NCI-H226 (cell line): ENCODE results near the gene UGT1A9.
A peak's percentile ranks its signal among the peaks of the same experiment; 100 is the strongest.

Experiments used
- DNase-seq: peaks from one replicate; pipeline ENCODE4 v3.0.0-alpha.2; 2015

Gene UGT1A9

DNA sequence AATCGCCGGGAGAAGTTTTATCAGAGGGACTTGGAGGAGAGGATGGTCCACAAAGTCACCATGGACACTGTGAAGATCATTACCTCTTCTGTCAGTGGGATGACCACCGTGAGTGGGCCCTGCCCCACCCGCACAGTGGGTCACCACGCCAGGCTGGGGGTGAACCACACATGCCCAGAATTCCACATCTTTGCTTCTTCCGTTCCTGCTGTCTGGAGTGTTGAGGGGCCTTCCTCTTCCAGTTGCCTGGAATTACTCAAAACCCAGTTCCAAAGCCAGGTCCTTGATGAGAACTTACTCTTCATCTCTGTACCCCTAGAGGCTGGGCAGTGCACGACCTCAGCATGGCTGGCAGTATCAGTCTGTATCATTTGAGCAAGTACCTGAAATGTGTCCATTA, 128.5 kb downstream of the UGT1A9 start:
- DNase-seq = no peak

- DNase-seq = peak; percentile 36
Observed at GRCh38 chr2:233801357-233802131, 129.8 kb downstream of the UGT1A9 start.

DNA sequence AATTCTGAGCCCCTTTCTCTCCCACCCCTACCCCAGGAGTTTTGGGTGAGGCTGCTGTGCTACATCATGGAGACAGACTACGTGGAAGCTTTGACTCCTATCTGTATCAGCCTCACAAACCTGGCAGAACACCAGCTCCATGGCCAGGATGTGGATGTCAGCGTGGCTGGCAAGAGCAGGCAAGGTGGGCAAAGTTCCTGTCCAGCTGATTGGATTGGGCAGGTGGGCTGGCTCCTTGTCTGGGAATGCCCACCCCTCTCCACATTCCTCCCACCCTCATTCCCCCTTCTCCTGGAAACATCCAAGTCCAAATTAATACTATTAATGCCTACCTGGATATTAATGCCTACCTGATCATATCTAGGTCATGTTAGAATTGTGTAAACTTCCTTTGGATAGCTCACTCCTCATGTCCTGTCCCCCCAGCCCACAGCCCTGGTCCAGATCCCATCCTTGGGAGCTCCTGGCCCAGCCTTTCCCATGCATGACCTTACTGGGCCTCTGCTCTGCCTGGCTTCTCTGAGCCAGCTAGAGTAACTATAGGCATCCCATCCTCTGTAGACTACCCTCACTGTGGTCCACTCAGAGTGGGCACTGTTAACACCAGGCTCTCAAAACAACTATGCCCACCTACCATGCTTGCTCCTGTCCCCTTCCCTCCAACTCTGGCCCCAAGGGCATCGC, 130.6 kb downstream of the UGT1A9 start:
- DNase-seq = no peak

GRCh38 chr2:233803292-233803911, 131.7 kb downstream of the UGT1A9 start:
- DNase-seq = no peak

- DNase-seq = no peak
Observed at GRCh38 chr2:233803994-233804393, 132.3 kb downstream of the UGT1A9 start.

GRCh38 chr2:233807215-233807865, 135.6 kb downstream of the UGT1A9 start:
- no peak for DNase-seq

DNA sequence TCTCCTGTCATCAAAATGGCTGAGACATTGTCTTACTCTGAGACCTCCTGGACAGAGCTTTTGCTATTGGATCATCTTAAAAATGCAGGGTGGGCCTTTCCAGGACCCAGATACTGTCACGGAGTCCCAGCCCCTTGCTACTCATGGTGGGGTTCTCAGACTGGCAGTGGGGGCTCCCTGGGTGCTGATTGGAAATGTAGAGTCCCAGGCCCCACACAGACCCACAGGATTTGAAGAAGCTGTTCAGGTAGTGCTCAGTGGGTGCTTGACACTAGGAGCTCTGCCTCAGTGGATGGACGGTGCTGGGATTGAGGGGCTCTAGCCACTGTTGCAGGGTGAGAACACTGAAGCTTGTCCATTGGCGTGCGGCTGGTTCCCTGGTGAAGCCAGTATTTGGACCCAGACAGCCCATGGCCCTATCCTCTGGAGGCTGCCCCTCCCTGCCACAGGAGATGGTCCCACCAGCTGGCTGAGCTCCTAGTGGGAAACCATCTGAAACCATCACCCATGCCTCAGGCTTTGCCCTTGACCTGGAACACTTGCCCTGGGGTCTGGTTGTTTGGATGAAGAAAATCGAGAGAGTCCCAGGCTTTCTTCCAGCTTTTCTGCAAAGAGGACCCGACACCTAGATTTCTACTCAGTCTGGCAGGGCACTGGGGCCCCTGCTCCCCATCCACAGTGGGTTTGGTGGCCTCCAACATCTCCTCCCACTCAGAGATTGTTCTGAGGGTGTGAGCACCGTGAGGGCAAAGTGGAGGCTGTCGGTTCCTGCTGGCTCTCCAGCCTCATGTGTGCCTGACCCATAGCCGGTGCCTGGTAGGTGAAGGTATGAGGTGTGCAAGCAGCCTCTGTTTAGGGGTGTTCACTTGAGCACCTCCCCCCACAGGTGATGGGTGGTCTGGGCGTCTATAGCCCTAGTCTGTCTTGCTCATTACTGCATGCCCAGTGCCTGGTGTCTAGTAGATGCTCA, 136.6 kb downstream of the UGT1A9 start:
- DNase-seq = no peak

DNA sequence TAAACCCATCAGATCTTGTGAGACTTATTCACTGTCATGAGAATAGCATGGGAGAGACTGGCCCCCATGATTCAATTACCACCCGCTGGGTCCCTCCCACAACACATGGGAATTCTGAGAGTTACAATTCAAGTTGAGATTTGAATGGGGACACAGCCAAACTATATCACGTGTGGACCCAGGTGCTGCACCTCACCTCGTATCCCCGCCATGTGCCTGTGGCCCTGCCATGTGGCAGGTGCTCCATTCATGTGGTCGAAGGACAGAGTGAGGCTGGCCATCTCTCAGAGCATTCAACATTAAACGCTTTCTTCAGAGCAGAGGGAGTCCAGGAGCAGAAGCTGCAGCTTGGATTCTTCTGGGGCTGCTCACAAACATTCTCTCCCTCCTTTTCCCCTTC, 138.7 kb downstream of the UGT1A9 start:
- no peak for DNase-seq

- no peak for DNase-seq
Observed at GRCh38 chr2:233811087-233811486, 139.4 kb downstream of the UGT1A9 start.

GRCh38 chr2:233811732-233812131, 140.0 kb downstream of the UGT1A9 start:
- DNase-seq = no peak

DNA sequence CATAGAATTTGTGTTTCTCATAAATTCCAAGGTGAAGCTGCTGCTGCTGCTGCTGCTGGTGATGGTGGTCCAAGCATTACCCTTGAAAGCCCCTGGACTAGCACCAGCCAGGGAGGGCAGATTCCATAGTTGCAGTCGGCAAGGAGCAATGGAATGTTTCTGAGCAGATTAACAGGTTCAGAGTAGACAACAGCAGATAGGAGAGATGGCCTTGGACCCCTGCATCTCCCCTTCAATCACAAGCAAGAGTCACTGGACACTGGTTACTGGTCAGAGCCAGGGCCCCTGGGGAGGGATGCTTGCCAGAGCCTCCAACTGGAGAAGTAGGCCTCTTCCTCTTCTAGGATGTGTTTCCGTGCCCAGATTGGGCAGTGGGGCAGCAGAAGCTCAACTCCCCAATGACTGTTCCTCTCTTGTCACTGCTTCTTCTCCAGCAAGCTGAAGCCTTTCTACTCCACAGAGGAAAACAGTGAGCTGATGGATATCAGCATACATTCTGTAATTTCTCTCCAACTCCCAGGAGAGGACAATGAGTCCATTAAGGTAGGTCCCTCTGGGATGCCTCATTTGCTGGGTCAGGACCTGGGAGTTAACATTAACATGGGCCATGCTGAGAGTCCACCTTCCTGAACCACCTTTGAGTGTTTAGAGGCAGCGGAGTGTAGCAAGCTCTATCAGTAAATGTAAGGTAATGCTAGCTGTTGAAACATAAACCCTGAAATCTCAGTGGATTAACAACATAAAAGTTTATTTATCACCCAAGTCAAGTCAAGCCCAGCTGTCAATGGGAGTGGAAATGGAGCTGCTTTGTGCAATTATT, 141.7 kb downstream of the UGT1A9 start:
- DNase-seq = no peak

DNA sequence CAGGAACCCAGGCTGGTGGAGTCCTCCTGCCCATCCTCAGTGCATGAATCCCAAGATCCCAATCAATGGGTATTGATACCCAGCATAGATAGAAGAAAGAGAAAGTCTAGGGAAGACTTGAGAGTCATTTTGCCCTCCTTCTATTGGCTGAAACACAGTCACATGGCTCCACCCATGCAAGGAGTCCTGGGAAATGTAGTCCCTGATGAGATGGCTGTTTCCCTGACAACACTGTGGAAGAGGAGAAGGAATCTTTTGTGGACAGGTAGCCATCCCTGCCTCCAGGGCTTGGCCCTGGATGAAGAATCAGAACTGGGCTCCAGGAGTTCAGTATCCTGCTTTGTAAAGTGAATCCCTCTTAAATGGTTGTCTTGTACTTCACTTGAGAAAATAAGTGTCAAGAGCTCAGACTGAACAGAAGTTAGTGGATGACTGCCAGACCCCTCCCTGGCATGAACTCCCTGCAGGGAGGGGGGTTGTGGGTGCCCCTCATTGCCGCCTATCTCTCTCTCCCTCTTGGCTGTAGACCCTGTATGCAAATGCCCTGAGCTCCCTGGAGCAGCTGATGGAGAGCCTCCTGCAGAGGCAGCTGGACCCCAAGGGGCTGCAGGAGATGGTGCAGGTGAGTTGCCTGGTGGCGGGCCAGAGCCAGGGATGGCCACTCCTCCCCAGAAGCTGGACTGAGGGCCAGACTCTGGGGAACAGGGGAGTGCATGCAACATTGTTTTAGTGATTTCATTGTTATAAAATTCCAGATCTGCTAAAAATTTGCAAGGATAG, 142.5 kb downstream of the UGT1A9 start:
- DNase-seq = no peak

- no peak for DNase-seq
Observed at GRCh38 chr2:233815861-233816260, 144.2 kb downstream of the UGT1A9 start.

DNA sequence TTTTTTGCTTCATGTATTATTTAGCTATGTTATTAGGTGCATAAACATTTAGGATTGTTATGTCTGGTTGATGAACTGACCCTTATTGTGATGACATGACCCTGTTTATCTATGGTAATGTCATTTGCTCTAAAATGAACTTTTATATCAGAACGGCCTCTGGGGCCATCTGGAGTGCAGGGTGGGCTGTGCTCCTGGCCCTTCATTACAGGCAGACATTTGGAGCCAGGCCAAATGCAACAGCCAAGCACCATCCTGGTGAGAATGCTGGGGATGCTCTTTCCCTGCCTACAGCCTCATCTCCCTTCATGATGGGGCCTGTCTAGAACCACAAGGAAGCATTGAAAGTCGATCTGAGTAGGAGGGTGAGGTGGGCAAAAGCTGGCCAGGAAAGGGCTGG, 144.6 kb downstream of the UGT1A9 start:
- DNase-seq = no peak

DNA sequence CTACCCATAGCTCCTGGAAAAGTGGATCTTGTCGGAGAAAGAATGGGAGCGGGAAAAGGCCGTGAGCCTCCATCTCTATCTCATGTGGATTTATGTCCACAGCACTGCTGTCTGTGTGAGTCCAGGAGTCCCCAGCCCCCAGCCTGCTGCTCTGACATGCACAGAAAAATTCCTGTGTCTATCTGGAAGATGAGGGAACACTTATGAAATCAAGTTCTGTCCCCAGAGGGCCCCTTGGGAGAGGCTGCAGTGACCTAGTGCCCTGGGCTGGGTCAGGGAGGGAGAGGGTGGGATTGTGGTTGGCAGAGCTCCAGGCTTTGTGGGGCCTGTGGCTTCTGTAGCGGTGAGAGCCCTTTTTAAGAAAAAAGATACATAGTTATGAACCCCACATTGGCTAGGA, 145.1 kb downstream of the UGT1A9 start:
- DNase-seq = no peak

DNA sequence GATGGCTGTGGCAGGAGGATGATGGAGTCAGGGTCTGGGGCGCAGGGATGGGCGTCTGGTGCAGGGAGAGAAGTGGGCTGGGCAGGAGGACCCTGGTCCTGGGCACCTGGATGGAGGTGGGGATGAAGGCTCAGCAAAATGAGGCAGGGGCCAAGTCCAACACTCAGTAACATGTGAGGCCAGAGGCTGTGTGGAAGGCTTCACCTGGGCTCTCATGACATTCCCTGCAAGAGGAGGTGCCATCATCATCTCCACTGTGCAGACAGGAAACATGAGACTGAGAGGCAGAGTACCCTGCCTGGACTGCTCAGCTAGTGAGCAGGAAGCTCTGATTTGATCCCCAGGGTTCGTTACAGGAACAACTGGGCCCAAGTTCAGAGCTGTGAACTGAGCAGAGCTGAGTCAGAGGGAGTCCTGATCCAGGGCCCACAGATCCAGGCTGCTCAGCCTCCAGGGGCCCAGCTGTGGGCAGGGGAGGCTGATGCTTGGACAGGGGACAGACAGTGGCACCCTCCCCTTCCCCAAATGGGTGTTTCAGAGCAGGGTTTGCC, 145.7 kb downstream of the UGT1A9 start:
- DNase-seq = no peak

GRCh38 chr2:233817995-233818638, 146.4 kb downstream of the UGT1A9 start:
- DNase-seq = no peak

DNA sequence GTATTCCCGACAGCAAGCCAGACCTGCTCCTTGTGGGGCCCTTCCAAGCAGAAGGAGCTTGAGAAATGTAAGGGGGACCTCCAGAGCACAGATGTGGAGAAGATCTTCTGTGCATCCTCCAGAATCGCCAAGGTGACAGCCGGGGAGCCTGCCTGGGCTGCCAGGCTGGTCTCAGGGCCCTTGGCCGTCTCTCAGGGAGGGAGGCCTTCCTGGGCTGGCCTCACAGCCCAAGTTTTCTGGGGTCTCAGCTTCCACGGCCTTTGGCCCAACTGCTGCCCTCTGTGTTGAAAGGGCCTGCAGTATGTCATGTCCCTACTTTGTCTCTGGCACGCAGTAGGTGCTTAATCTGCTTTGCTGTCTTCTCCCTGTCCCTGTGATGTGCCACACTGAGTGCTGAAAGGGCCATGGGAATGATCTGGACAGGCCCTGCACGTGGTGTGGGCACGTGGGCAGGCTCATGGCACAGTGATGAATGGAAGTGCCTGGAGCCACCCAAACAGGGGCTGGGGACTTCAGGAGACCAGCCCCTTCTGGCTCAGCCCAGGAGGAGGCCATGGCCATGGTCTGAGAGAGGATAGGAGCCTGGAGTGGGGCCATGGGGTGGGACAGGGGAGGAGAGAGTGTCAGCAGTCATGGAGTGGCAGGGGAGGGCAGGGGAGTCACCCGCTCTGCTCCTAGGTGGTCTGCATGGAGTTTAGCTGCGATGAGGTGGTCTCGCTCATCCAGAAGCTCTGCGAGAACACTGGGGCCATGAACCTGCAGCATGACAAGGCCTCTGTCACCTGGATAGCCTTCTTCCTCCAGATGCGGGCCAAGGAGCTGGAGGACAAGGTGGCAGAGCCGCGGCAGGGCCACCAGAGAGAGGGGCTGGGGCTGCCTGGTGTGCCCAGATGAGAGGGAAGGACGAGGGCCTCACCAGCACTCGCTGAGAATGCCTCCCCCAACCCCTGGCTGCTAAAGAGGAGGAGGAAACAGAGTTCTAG, 147.2 kb downstream of the UGT1A9 start:
- no peak for DNase-seq
